ENCODE measurements around the gene UBE2E2. TPM values are rescaled to one million over a fixed set of nuclear protein-coding genes. Genes with fewer than 3 reads are reported as not detected.
A peak's percentile ranks its signal among the peaks of the same experiment; 100 is the strongest.

Gene UBE2E2
- total RNA-seq, 1 experiment from 2014 or later, result 14.7 TPM

DNA sequence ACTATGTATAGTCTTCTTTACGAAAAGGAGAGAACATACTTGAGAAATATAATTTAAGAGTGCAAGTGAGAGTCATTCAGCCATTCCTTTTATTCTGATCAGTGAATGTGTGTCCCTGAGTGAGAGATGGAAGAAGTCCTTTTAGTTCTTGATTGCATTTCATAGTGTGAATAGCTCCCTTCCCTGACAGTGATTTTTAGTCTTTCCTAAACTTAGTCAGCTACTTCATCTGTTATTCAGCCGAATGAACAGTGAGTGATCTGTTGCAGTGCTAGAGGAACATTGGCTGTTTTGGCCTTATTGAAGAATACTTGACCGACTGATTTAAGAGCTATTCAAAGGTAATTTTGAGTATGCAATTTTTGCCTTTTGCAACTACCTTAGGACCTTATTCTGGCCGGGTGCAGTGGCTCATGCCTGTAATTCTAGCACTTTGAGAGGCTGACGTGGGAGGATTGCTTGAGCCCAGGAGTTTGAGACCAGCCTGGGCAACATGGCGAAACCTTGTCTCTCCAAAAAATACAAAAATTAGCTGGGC lies 45.5 kb downstream of the UBE2E2 start:
- Histone ChIP-seq H3K79me2 (ENCODE audit: low read length) (no peaks in the 10 kb centered on the region), H4K20me1 (ENCODE audit: insufficient read depth, low read depth, low read length) (peaks cover 26% of the 10 kb centered on the region; the same call in 1 of the 2 replicates), H3K4me1 (ENCODE audit: low read length) (no peaks in the 10 kb centered on the region)

DNA sequence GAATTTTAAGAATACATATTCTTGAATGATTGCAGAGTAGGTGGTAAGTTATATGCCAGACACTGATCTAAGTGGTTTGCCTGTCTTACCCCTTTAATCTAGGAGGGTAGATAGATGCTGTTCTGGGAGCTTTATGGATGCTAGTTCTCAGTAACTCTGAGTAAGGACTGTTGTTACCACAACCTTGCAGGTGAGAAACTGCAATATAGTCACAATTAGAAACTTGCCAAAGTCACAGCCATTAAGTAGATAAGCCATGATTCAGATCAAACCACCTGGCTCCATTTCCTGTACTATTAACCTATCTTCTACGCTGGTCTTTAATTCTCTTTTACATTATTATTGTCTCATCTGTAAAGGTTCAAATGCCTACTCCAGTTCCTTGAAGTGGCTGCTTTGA lies 46.8 kb downstream of the UBE2E2 start:
- H3K27ac ChIP-seq (ENCODE audit: low read length), result no peak overlapping the region
- H3K36me3 ChIP-seq (ENCODE audit: insufficient read depth, low read length), result no peaks in the 10 kb centered on the region
- no peaks in the 10 kb centered on the region for H3K79me2 ChIP-seq (ENCODE audit: low read length)
- H3K4me2 ChIP-seq (ENCODE audit: low read depth, low read length, poor library complexity, severe bottlenecking), result no peak overlapping the region
- H2AFZ ChIP-seq (ENCODE audit: low read length), result no peak overlapping the region
- no peaks in the 10 kb centered on the region for H3K4me1 ChIP-seq (ENCODE audit: low read length)
- no peaks in the 10 kb centered on the region for H3K27me3 ChIP-seq (ENCODE audit: low read length)
- no peak overlapping the region for H3K9ac ChIP-seq (ENCODE audit: low read length)
- no peaks in the 10 kb centered on the region for H3K9me2 ChIP-seq (replicated peaks; ENCODE audit: insufficient read depth, low read length)
- no peak overlapping the region for H3K4me3 ChIP-seq (ENCODE audit: low read length)
- no peaks in the 10 kb centered on the region for H3K9me3 ChIP-seq (ENCODE audit: low read length)
- H4K20me1 ChIP-seq (ENCODE audit: insufficient read depth, low read depth, low read length), result peaks cover 25% of the 10 kb centered on the region; the same call in 1 of the 2 replicates
- no peak for DNase-seq

More for the DNA sequence above, 45.5 kb downstream of the UBE2E2 start:
- Histone ChIP-seq H2AFZ (ENCODE audit: low read length) (no peak overlapping the region), H3K27ac (ENCODE audit: low read length) (no peak overlapping the region), H3K9ac (ENCODE audit: low read length) (no peak overlapping the region), H3K9me2 (replicated peaks; ENCODE audit: insufficient read depth, low read length) (no peaks in the 10 kb centered on the region), H3K9me3 (ENCODE audit: low read length) (no peaks in the 10 kb centered on the region), H3K27me3 (ENCODE audit: low read length) (no peaks in the 10 kb centered on the region), H3K4me2 (ENCODE audit: low read depth, low read length, poor library complexity, severe bottlenecking) (no peak overlapping the region), H3K36me3 (ENCODE audit: insufficient read depth, low read length) (no peaks in the 10 kb centered on the region), H3K4me3 (ENCODE audit: low read length) (no peak overlapping the region)
- DNase-seq, result no peak

DNA sequence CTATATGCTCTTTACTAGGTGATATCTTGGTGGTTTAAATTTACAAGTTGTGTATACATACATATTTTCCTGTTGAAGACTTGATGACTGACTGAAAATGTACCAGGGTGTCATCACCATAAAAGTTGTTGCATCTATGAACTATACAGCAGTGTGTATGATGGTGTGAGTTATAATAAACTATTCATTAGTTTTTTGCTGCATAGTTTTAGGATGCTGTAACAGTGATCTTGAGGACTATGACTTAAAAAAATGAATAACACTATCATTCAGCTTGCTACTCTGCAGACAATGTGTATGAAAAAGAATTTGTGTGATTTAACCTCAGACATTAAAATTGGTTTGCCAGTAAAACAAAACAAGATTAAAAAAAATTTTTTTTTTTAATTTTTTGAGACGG lies 49.0 kb downstream of the UBE2E2 start:
- no peak for DNase-seq
- Histone ChIP-seq H3K9me3 (ENCODE audit: low read length) (no peaks in the 10 kb centered on the region), H3K27ac (ENCODE audit: low read length) (no peak overlapping the region), H2AFZ (ENCODE audit: low read length) (no peak overlapping the region), H3K4me2 (ENCODE audit: low read depth, low read length, poor library complexity, severe bottlenecking) (no peak overlapping the region), H3K36me3 (ENCODE audit: insufficient read depth, low read length) (no peaks in the 10 kb centered on the region), H3K9me2 (replicated peaks; ENCODE audit: insufficient read depth, low read length) (no peaks in the 10 kb centered on the region), H3K27me3 (ENCODE audit: low read length) (no peaks in the 10 kb centered on the region), H3K4me3 (ENCODE audit: low read length) (no peak overlapping the region), H3K79me2 (ENCODE audit: low read length) (no peaks in the 10 kb centered on the region), H3K4me1 (ENCODE audit: low read length) (no peaks in the 10 kb centered on the region), H4K20me1 (ENCODE audit: insufficient read depth, low read depth, low read length) (peaks cover 26% of the 10 kb centered on the region; the same call in 1 of the 2 replicates), H3K9ac (ENCODE audit: low read length) (no peak overlapping the region)

DNA sequence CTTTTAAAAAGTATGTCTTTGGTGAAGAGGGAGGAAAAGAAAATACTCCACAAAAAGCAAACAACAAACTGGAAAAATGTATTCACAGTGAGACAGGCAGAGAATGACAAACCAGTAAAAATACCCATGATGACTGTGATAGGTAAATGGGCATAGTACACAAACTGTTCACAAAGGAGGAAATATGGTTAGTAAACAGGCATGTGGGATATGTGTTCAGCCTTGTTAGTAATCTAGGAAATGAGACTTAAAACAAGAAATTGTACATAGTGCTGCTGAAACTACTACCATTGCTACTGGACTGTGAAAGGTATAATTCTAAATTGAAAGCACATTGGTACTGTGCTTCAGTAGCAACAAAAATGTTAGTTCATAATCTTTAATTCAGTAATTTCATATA lies 50.1 kb downstream of the UBE2E2 start:
- no peaks in the 10 kb centered on the region for H3K4me1 ChIP-seq (ENCODE audit: low read length)
- no peak overlapping the region for H3K27ac ChIP-seq (ENCODE audit: low read length)
- no peak overlapping the region for H3K4me2 ChIP-seq (ENCODE audit: low read depth, low read length, poor library complexity, severe bottlenecking)
- no peaks in the 10 kb centered on the region for H3K9me3 ChIP-seq (ENCODE audit: low read length)
- no peaks in the 10 kb centered on the region for H3K79me2 ChIP-seq (ENCODE audit: low read length)
- no peaks in the 10 kb centered on the region for H3K36me3 ChIP-seq (ENCODE audit: insufficient read depth, low read length)
- peaks cover 20% of the 10 kb centered on the region; the same call in 1 of the 2 replicates for H4K20me1 ChIP-seq (ENCODE audit: insufficient read depth, low read depth, low read length)
- H3K4me3 ChIP-seq (ENCODE audit: low read length), result no peak overlapping the region
- DNase-seq, result no peak
- H3K9me2 ChIP-seq (replicated peaks; ENCODE audit: insufficient read depth, low read length), result no peaks in the 10 kb centered on the region
- H3K27me3 ChIP-seq (ENCODE audit: low read length), result no peaks in the 10 kb centered on the region
- H2AFZ ChIP-seq (ENCODE audit: low read length), result no peak overlapping the region
- no peak overlapping the region for H3K9ac ChIP-seq (ENCODE audit: low read length)

DNA sequence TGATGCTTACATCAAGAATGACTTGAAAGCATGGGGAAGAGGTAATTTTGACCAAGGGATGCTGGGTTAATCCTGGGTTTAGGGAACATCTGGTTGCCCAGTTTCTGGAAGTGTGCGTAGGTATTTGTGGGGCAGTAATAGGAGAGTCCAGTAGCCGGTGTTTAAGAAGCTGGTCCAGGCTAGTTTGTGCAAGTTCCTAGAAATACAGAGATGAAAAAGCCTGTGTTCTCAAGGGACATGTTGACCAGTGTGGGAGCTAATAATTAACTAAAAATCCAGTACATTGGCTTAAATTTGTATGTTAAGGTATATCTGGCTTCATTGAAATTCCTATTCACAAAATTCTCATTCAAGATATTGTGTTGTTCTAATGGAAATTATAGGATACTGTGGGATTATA lies 51.2 kb downstream of the UBE2E2 start:
- Histone ChIP-seq H3K79me2 (ENCODE audit: low read length) (no peaks in the 10 kb centered on the region), H3K9ac (ENCODE audit: low read length) (no peak overlapping the region), H4K20me1 (ENCODE audit: insufficient read depth, low read depth, low read length) (peaks cover 19% of the 10 kb centered on the region; the same call in 1 of the 2 replicates), H3K4me1 (ENCODE audit: low read length) (no peaks in the 10 kb centered on the region), H3K9me2 (replicated peaks; ENCODE audit: insufficient read depth, low read length) (no peaks in the 10 kb centered on the region), H3K27ac (ENCODE audit: low read length) (no peak overlapping the region), H3K9me3 (ENCODE audit: low read length) (no peaks in the 10 kb centered on the region), H3K4me3 (ENCODE audit: low read length) (no peak overlapping the region), H2AFZ (ENCODE audit: low read length) (no peak overlapping the region), H3K27me3 (ENCODE audit: low read length) (no peaks in the 10 kb centered on the region), H3K4me2 (ENCODE audit: low read depth, low read length, poor library complexity, severe bottlenecking) (no peak overlapping the region), H3K36me3 (ENCODE audit: insufficient read depth, low read length) (no peaks in the 10 kb centered on the region)
- DNase-seq, result no peak

DNA sequence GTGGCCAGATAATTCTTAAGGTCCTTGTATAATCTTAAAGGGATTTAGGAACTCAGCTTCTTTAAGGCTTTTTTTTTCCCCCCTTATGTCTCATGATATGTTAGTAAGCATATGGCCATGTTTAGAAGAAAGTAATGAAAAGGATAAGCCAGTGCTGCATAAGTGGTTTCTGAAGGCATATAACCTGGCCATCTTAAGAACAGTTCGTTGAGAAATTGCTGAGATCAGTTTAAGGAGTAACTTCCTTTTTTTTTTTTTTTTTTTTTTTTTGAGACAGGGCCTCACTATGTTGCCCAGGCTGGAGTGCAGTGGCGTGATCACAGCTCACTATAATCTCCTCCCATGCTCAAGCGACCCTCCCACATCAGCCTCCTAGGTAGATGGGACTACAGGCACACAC lies 51.7 kb downstream of the UBE2E2 start:
- no peaks in the 10 kb centered on the region for H3K79me2 ChIP-seq (ENCODE audit: low read length)
- no peak overlapping the region for H2AFZ ChIP-seq (ENCODE audit: low read length)
- H3K27me3 ChIP-seq (ENCODE audit: low read length), result no peaks in the 10 kb centered on the region
- H3K9me3 ChIP-seq (ENCODE audit: low read length), result no peaks in the 10 kb centered on the region
- no peaks in the 10 kb centered on the region for H3K9me2 ChIP-seq (replicated peaks; ENCODE audit: insufficient read depth, low read length)
- H3K36me3 ChIP-seq (ENCODE audit: insufficient read depth, low read length), result no peaks in the 10 kb centered on the region
- no peak overlapping the region for H3K4me2 ChIP-seq (ENCODE audit: low read depth, low read length, poor library complexity, severe bottlenecking)
- no peak overlapping the region for H3K9ac ChIP-seq (ENCODE audit: low read length)
- no peak overlapping the region for H3K27ac ChIP-seq (ENCODE audit: low read length)
- no peak for DNase-seq
- peaks cover 19% of the 10 kb centered on the region; the same call in 1 of the 2 replicates for H4K20me1 ChIP-seq (ENCODE audit: insufficient read depth, low read depth, low read length)
- H3K4me3 ChIP-seq (ENCODE audit: low read length), result no peak overlapping the region
- H3K4me1 ChIP-seq (ENCODE audit: low read length), result no peaks in the 10 kb centered on the region

DNA sequence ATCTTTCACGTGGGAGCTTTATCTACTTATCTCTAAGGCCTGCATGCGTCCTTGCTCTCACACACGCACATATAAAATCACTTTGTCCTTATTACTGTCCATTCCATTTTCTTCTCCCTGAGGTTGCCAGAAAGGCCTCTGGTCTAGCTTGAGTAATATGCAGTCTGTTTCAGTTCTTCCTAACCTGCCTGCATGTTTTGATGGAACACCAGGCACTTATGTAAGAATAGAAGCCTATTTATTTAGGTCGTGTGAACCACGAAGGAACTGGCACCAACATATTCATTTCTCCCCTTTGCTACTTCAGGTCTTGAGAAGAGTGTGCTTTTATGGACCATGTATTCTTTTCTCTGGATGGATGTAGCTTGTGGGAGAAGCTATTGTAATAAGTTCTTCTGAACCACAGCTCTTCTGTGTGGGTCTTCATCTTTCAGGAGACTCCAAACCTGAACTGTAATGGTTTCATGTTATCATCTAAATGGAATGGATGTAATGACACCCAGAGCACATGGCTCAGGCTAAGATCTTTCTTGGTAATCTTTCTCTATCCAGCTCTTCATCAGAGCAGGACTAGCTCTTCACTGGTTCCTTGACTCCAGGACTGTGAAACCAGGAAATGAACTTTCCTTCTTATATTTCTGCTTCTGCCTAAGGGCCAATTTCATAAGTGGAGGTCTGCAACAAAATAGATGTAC lies 53.8 kb downstream of the UBE2E2 start:
- no peaks in the 10 kb centered on the region for H3K4me1 ChIP-seq (ENCODE audit: low read length)
- no peaks in the 10 kb centered on the region for H3K9me3 ChIP-seq (ENCODE audit: low read length)
- peaks cover 12% of the 10 kb centered on the region; the same call in 1 of the 2 replicates for H4K20me1 ChIP-seq (ENCODE audit: insufficient read depth, low read depth, low read length)
- no peaks in the 10 kb centered on the region for H3K27me3 ChIP-seq (ENCODE audit: low read length)
- DNase-seq, result peak; percentile 30
- H2AFZ ChIP-seq (ENCODE audit: low read length), result no peak overlapping the region
- no peaks in the 10 kb centered on the region for H3K36me3 ChIP-seq (ENCODE audit: insufficient read depth, low read length)
- H3K9me2 ChIP-seq (replicated peaks; ENCODE audit: insufficient read depth, low read length), result no peaks in the 10 kb centered on the region
- H3K4me2 ChIP-seq (ENCODE audit: low read depth, low read length, poor library complexity, severe bottlenecking), result no peak overlapping the region
- no peak overlapping the region for H3K4me3 ChIP-seq (ENCODE audit: low read length)
- H3K9ac ChIP-seq (ENCODE audit: low read length), result no peak overlapping the region
- H3K79me2 ChIP-seq (ENCODE audit: low read length), result no peaks in the 10 kb centered on the region
- H3K27ac ChIP-seq (ENCODE audit: low read length), result no peak overlapping the region

DNA sequence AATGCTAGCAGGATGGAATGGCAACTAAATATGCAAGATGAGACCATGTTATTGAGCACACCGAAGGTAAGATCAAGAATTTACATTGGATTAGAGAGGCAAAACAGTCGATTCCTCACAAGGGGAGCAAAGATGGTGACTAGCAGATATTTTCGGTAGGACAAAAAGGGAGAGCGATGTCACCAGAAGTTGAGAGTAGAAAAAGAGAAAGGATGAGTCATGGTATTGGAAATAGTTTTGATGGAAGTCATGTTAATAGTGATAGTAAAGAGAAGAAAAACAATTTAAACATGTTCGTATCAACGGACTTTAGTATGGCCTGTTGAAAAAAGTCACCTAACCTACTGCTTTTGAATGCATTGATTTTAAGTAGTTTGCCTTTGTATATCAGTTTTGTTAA lies 55.0 kb downstream of the UBE2E2 start:
- H3K36me3 ChIP-seq (ENCODE audit: insufficient read depth, low read length), result no peaks in the 10 kb centered on the region
- no peaks in the 10 kb centered on the region for H3K9me3 ChIP-seq (ENCODE audit: low read length)
- no peaks in the 10 kb centered on the region for H3K9me2 ChIP-seq (replicated peaks; ENCODE audit: insufficient read depth, low read length)
- no peaks in the 10 kb centered on the region for H3K79me2 ChIP-seq (ENCODE audit: low read length)
- no peaks in the 10 kb centered on the region for H3K4me1 ChIP-seq (ENCODE audit: low read length)
- H2AFZ ChIP-seq (ENCODE audit: low read length), result no peak overlapping the region
- H3K4me3 ChIP-seq (ENCODE audit: low read length), result no peak overlapping the region
- H3K27me3 ChIP-seq (ENCODE audit: low read length), result no peaks in the 10 kb centered on the region
- H3K4me2 ChIP-seq (ENCODE audit: low read depth, low read length, poor library complexity, severe bottlenecking), result no peak overlapping the region
- no peak overlapping the region for H3K27ac ChIP-seq (ENCODE audit: low read length)
- H3K9ac ChIP-seq (ENCODE audit: low read length), result no peak overlapping the region
- DNase-seq, result no peak
- H4K20me1 ChIP-seq (ENCODE audit: insufficient read depth, low read depth, low read length), result peaks cover 12% of the 10 kb centered on the region; the same call in 1 of the 2 replicates
